GM18909 (cell line): ENCODE results near the gene HDAC3.

Source experiments
- ATAC-seq: cut with Tn5 transposase; IDR thresholded peaks from one replicate; pipeline ENCODE4 v1.9.1; 2021; ENCODE audit warnings: mild to moderate bottlenecking; ENCODE audit not compliant: unreplicated experiment, poor library complexity

The HDAC3 gene

GRCh38 chr5:141608046-141608445 is 28.6 kb downstream of the HDAC3 start:
- no peak for ATAC-seq

- peak; percentile 98 for ATAC-seq
These were observed 30.9 kb downstream of the HDAC3 start for GRCh38 chr5:141605523-141606277.

GRCh38 chr5:141603923-141604717 is 32.5 kb downstream of the HDAC3 start:
- no peak for ATAC-seq

GRCh38 chr5:141602606-141603005 is 34.0 kb downstream of the HDAC3 start:
- ATAC-seq = no peak

- ATAC-seq = peak; percentile 45
These were observed 38.0 kb downstream of the HDAC3 start for GRCh38 chr5:141598391-141599345.

GRCh38 chr5:141597814-141598213 is 38.8 kb downstream of the HDAC3 start:
- no peak for ATAC-seq

- ATAC-seq = no peak
These were observed 39.3 kb downstream of the HDAC3 start for GRCh38 chr5:141597394-141597793.

GRCh38 chr5:141596867-141597266 is 39.8 kb downstream of the HDAC3 start:
- ATAC-seq = no peak

GRCh38 chr5:141590127-141590526 is 46.5 kb downstream of the HDAC3 start:
- ATAC-seq = no peak

GRCh38 chr5:141586246-141586645 is 50.4 kb downstream of the HDAC3 start:
- ATAC-seq = no peak

- ATAC-seq = no peak
These were observed 51.1 kb downstream of the HDAC3 start for GRCh38 chr5:141585594-141585993.

GRCh38 chr5:141574122-141574510 is 62.5 kb downstream of the HDAC3 start:
- no peak for ATAC-seq

GRCh38 chr5:141573489-141574121 is 63.0 kb downstream of the HDAC3 start:
- ATAC-seq = no peak
